Spleen (tissue), 11 donors: ENCODE data around the gene MTX2. TPM values are rescaled to one million over a fixed set of nuclear protein-coding genes. Genes with fewer than 3 reads are reported as not detected.
"Not testable (repeated sequence)": the region's sequence is repeated elsewhere in the genome, so short reads cannot be mapped to it uniquely, and the experiment has no call there.

Experiments
- DNase-seq: peaks from one replicate; pipeline ENCODE4 v3.0.0-alpha.2; 2020
- H3K27ac ChIP-seq, 8 donors: fragments of 200-600 bp; sonication (generic) in 7 of 8; 1 replicate in 4 of 8; 2 replicates in 4 of 8; pipeline versions ENCODE4 v1.5.0 to v1.8.0; 2016 to 2021; ENCODE audit warnings: inconsistent platforms in 4 of 8, mild to moderate bottlenecking in 4 of 8, moderate library complexity in 1 of 8
- H3K27me3 ChIP-seq, 7 donors: fragments of 200-600 bp; sonication (generic) in 6 of 7; replicated peaks in 1 of 7; 1 replicate in 4 of 7; 2 replicates in 3 of 7; pipeline versions ENCODE4 v1.5.0 to v1.8.0; 2016 to 2021; ENCODE audit warnings: inconsistent platforms in 3 of 7, mild to moderate bottlenecking in 1 of 7
- H3K36me3 ChIP-seq, 6 donors: fragments of 200-600 bp; sonication (generic) in 5 of 6; 1 replicate in 4 of 6; 2 replicates in 2 of 6; pipeline versions ENCODE4 v1.5.0 to v1.8.0; 2016 to 2021; ENCODE audit warnings: inconsistent platforms in 2 of 6
- H3K4me1 ChIP-seq, 6 donors: fragments of 200-600 bp; sonication (generic) in 5 of 6; 1 replicate in 3 of 6; 2 replicates in 3 of 6; pipeline versions ENCODE4 v1.5.0 to v1.8.0; 2016 to 2021; ENCODE audit warnings: inconsistent platforms in 3 of 6
- H3K4me3 ChIP-seq, 8 donors: fragments of 200-600 bp; sonication (generic) in 7 of 8; 1 replicate in 4 of 8; 2 replicates in 4 of 8; pipeline versions ENCODE4 v1.5.0 to v1.8.0; 2016 to 2021; ENCODE audit warnings: inconsistent platforms in 4 of 8, mild to moderate bottlenecking in 4 of 8, moderate library complexity in 2 of 8
- H3K9me3 ChIP-seq, 8 donors: fragments of 200-600 bp; sonication (generic) in 7 of 8; 1 replicate in 4 of 8; 2 replicates in 4 of 8; pipeline versions ENCODE4 v1.5.0 to v1.8.0; 2016 to 2021; ENCODE audit warnings: inconsistent platforms in 4 of 8
- POLR2A ChIP-seq, 3 donors: fragments of 450-650 bp; IDR thresholded peaks; one replicate each; pipeline ENCODE4 v1.5.1; 2017; ENCODE audit warnings: antibody characterized with exemption in 3 of 3, mild to moderate bottlenecking in 1 of 3
- POLR2AphosphoS5 ChIP-seq, 3 donors: sonication (generic); formaldehyde crosslinking; IDR thresholded peaks; one replicate each; pipeline ENCODE4 v1.5.1; 2017; ENCODE audit warnings: antibody characterized with exemption in 3 of 3
- WGBS, 5 donors: extraction: QIAGEN DNeasy Blood & Tissue Kit in 3 of 5; methylation state at CpG; one replicate each; pipeline versions ENCODE4 v1.1.5 to v1.1.7; 2013 to 2018; 5-methylcytosine and 5-hydroxymethylcytosine counted together
- intact Hi-C: fragments of 100-400 bp; cut with DNase I; formaldehyde crosslinking; loops from one replicate; pipeline ENCODE4 v1.15.0; 2023; ENCODE audit warnings: low total_unique reads
- polyA plus RNA-seq, 3 donors: library from polyadenylated mRNA; stranded (reverse); fragments of 200-250 nt; gene quantifications; one replicate each; pipeline ENCODE4 v1.2.1, GENCODE V29; 2013
- total RNA-seq, 7 donors: library from RNA; depleted of rRNA in 3 of 7; stranded (reverse); fragments of >200 nt in 3 of 7; fragmentation: NEBNext Ultra II Directional in 4 of 7; extraction: Animal tissue kit (Norgen Biotek cat#: 25700) in 4 of 7; gene quantifications; one replicate each; pipeline versions ENCODE4 v1.1.0 to v1.2.1, GENCODE V29; 2016 to 2021
- TF ChIP-seq, protein P1 (sequence below), 11 experiments: fragments of 200-600 bp in 7 of 11; fragments of 450-650 bp in 4 of 11; sonication (generic) in 4 of 11; IDR thresholded peaks in 8 of 11; conservative IDR thresholded peaks in 3 of 11; 1 replicate in 7 of 11; 2 replicates in 4 of 11; pipeline versions ENCODE4 v1.4.0 to v1.8.0; 2016 to 2021; ENCODE audit warnings: antibody characterized with exemption in 11 of 11, inconsistent platforms in 4 of 11, mild to moderate bottlenecking in 1 of 11
- donor health status: healthy with polysubstance abuse.
- donor health status: DM: no; HTN: no; CAD: no; lungs with moderate emphysema.
- donor health status: DM: no; HTN: no; CAD: no.
- donor health status: Bipolar disorder and iron deficiency.
- donor health status: healthy.
- donor health status: DM: no; HTN: no; CAD: no.
- donor health status: DM: yes; HTN: yes; CAD: no.

MTX2 gene
- total and polyA plus RNA-seq, 10 donors, result 11.1 to 33.8 (median 19.6) TPM

DNA sequence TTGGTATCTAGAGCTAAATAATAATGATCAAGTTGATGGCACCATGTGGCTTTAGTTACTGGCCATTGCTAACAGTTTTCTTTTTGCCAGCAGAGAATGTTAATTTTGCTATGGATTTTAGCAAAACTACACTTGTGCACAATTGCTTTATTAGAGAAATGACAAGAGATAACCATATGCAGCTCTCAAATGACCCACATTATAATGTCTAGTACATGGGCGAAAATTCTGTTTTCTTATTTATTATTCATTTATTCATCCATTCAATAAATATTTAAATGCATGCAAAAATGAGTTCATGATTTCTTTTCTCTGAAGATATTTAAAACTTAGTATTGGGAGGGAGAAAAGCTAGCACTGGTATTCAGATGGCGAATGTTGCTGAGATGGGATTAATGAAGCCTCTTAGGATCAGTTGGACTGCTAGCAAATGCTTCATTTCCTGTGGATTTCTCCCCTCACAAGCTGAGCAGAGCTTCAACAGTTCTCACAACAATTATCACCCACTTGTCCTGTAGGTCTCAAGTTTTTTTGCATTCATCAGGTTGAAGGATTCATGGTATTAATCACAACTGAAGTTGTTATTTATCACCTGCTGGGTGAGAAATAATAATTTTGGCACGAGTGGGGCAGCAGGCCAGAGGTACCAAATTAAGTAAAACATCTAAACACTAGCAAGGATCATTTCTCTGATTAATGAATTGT is 95.2 kb downstream of the MTX2 start:
- H3K4me1 ChIP-seq, result no peaks in the 10 kb centered on the region
- WGBS, 5 donors, result 73 to 84% (median 81%) methylated on average over 3 of the region's 3 CpGs
- DNase-seq, result no peak
- no peak overlapping the region for H3K27ac ChIP-seq
- no peaks in the 10 kb centered on the region for H3K27me3 ChIP-seq
- no peak overlapping the region for H3K4me3 ChIP-seq
- H3K36me3 ChIP-seq, result no peaks in the 10 kb centered on the region
- H3K9me3 ChIP-seq, result peaks cover 0 to 15% (median 2%) of the 10 kb centered on the region in 8 donors
- TF ChIP-seq, protein P1, sequence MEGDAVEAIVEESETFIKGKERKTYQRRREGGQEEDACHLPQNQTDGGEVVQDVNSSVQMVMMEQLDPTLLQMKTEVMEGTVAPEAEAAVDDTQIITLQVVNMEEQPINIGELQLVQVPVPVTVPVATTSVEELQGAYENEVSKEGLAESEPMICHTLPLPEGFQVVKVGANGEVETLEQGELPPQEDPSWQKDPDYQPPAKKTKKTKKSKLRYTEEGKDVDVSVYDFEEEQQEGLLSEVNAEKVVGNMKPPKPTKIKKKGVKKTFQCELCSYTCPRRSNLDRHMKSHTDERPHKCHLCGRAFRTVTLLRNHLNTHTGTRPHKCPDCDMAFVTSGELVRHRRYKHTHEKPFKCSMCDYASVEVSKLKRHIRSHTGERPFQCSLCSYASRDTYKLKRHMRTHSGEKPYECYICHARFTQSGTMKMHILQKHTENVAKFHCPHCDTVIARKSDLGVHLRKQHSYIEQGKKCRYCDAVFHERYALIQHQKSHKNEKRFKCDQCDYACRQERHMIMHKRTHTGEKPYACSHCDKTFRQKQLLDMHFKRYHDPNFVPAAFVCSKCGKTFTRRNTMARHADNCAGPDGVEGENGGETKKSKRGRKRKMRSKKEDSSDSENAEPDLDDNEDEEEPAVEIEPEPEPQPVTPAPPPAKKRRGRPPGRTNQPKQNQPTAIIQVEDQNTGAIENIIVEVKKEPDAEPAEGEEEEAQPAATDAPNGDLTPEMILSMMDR (IDR thresholded peaks at IDR 0.05 in 8 of 11, conservative IDR thresholded peaks at IDR 0.05 in 3 of 11), result no peak
- TF ChIP-seq POLR2A (IDR thresholded peaks at IDR 0.05) (no peak), POLR2AphosphoS5 (IDR thresholded peaks at IDR 0.05) (no peak)
- intact Hi-C loops, result no loop called here

DNA sequence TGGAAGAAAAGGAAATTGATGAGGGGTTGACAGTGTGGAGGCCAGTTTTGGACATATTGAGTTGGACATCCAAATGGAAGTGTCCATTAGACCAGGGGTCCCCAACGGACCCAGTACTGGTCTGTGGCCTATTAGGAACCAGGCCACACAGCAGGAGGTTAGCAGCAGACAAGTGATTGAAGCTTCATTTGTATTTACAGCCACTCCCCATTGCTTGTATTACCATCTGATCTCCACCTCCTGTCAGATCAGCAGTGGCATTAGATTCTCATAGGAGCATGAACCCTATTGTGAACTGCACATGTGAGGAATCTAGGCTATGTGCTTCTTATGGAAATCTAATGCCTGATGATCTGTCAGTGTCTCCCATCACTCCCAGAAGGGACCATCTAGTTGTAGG is 99.1 kb downstream of the MTX2 start:
- Histone ChIP-seq H3K4me3 (no peak overlapping the region), H3K9me3 (peaks cover 0 to 15% (median 2%) of the 10 kb centered on the region in 8 donors), H3K27me3 (no peaks in the 10 kb centered on the region), H3K4me1 (no peaks in the 10 kb centered on the region), H3K36me3 (no peaks in the 10 kb centered on the region), H3K27ac (no peak overlapping the region)
- WGBS, 5 donors, result 79 to 100% (median 80%) methylated on average over 1 of the region's 1 CpG
- no peak for TF ChIP-seq POLR2A (IDR thresholded peaks at IDR 0.05)
- DNase-seq, result no peak
- intact Hi-C loops, result no loop called here

DNA sequence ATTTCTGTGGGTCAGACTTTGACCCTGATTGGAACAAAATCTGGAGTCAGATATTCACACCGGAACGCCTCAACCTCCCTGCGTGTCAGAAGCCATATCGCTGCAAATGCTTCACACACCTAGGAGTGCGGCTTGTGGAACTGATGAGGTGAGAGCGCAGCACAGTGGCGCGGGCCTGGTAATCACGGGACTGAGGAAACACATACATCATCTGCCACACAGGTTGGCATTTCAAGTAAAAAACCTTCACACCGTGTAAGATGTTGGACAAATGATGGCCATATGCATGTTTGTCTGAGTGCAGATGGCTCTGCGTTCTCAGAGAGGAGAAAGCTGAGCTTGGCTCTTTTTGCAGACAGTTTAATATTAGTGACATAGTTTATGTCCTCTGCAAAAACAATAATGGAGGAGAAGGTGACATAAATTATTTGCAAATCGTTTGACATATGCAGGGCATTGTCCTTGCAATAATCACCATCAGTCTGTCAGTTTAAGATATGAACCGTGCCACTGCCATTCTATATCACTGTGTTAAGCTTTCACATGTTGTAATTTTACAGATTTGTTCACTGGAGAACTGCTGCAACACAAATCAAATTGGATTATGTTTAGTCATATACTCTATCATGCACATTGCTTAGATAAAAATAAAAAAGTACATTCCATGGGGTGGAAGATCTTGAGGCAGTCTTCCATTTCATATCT is 101.4 kb downstream of the MTX2 start:
- H3K27me3 ChIP-seq, result no peaks in the 10 kb centered on the region
- no peak overlapping the region for H3K4me3 ChIP-seq
- no peaks in the 10 kb centered on the region for H3K36me3 ChIP-seq
- 78 to 84% (median 83%) methylated on average over 13 of the region's 13 CpGs for WGBS, 5 donors
- no peaks in the 10 kb centered on the region for H3K4me1 ChIP-seq
- TF ChIP-seq, protein P1 (IDR thresholded peaks at IDR 0.05 in 8 of 11, conservative IDR thresholded peaks at IDR 0.05 in 3 of 11), result no peak
- no peak for TF ChIP-seq POLR2AphosphoS5 (IDR thresholded peaks at IDR 0.05)
- H3K27ac ChIP-seq, result no peak overlapping the region
- intact Hi-C loops, result no loop called here
- peaks cover 0 to 14% (median 2%) of the 10 kb centered on the region in 8 donors for H3K9me3 ChIP-seq
- no peak for DNase-seq

GRCh38 chr2:176373155-176373554 is 103.9 kb downstream of the MTX2 start:
- H3K27me3 ChIP-seq, intact Hi-C loops: not testable (repeated sequence)

GRCh38 chr2:176378323-176378722 is 109.1 kb downstream of the MTX2 start:
- 87 to 100% (median 95%) methylated on average over 1 of the region's 1 CpG for WGBS, 5 donors
- no peak overlapping the region for H3K27ac ChIP-seq
- H3K9me3 ChIP-seq, result peaks cover 4 to 42% (median 25%) of the 10 kb centered on the region in 8 donors

More at GRCh38 chr2:176373155-176373554, 103.9 kb downstream of the MTX2 start:
- peaks cover 4 to 19% (median 11%) of the 10 kb centered on the region in 8 donors for H3K9me3 ChIP-seq
- H3K4me1 ChIP-seq, H3K36me3 ChIP-seq, H3K4me3 ChIP-seq, DNase-seq, H3K27ac ChIP-seq: not testable (repeated sequence)
- 65 to 90% (median 76%) methylated on average over 1 of the region's 1 CpG for WGBS, 5 donors

More at GRCh38 chr2:176378323-176378722, 109.1 kb downstream of the MTX2 start:
- Histone ChIP-seq H3K36me3 (no peaks in the 10 kb centered on the region), H3K4me1 (no peaks in the 10 kb centered on the region), H3K4me3 (no peak overlapping the region), H3K27me3 (peaks cover 0 to 9% (median 0%) of the 10 kb centered on the region in 7 donors)
- TF ChIP-seq POLR2AphosphoS5 (IDR thresholded peaks at IDR 0.05) (no peak), POLR2A (IDR thresholded peaks at IDR 0.05) (no peak)
- TF ChIP-seq, protein P1 (IDR thresholded peaks at IDR 0.05 in 8 of 11, conservative IDR thresholded peaks at IDR 0.05 in 3 of 11), result no peak
- no peak for DNase-seq
- intact Hi-C loops, result no loop called here
